ENCODE measurements around the gene P2RX4.

Gene P2RX4

GRCh38 chr12:121182222-121182893 lies 27.6 kb upstream of the P2RX4 start:
- no peak overlapping the region for H3K27ac ChIP-seq
- TF ChIP-seq CTCF (IDR thresholded peaks at IDR 0.05), result no peak
- TF ChIP-seq ZFX (IDR thresholded peaks at IDR 0.05; ENCODE audit: borderline replicate concordance), result no peak

GRCh38 chr12:121184425-121184824 lies 25.5 kb upstream of the P2RX4 start:
- no peak overlapping the region for H3K27ac ChIP-seq
- TF ChIP-seq ZFX (IDR thresholded peaks at IDR 0.05; ENCODE audit: borderline replicate concordance) (no peak), CTCF (IDR thresholded peaks at IDR 0.05) (no peak)

- TF ChIP-seq ZFX (IDR thresholded peaks at IDR 0.05; ENCODE audit: borderline replicate concordance), result no peak
- TF ChIP-seq CTCF (IDR thresholded peaks at IDR 0.05), result no peak
- H3K27ac ChIP-seq, result no peak overlapping the region
Observed at GRCh38 chr12:121184984-121185889, 24.7 kb upstream of the P2RX4 start.

- TF ChIP-seq CTCF (IDR thresholded peaks at IDR 0.05) (no peak), ZFX (IDR thresholded peaks at IDR 0.05; ENCODE audit: borderline replicate concordance) (no peak)
- no peak overlapping the region for H3K27ac ChIP-seq
Observed at GRCh38 chr12:121186826-121187225, 23.1 kb upstream of the P2RX4 start.

- TF ChIP-seq CTCF (IDR thresholded peaks at IDR 0.05) (no peak), ZFX (IDR thresholded peaks at IDR 0.05; ENCODE audit: borderline replicate concordance) (no peak)
- no peak overlapping the region for H3K27ac ChIP-seq
Observed at GRCh38 chr12:121187501-121187900, 22.4 kb upstream of the P2RX4 start.

GRCh38 chr12:121188227-121188626 lies 21.7 kb upstream of the P2RX4 start:
- TF ChIP-seq ZFX (IDR thresholded peaks at IDR 0.05; ENCODE audit: borderline replicate concordance) (no peak), CTCF (IDR thresholded peaks at IDR 0.05) (no peak)
- no peak overlapping the region for H3K27ac ChIP-seq

GRCh38 chr12:121189131-121189530 lies 20.8 kb upstream of the P2RX4 start:
- TF ChIP-seq CTCF (IDR thresholded peaks at IDR 0.05), result no peak
- no peak for TF ChIP-seq ZFX (IDR thresholded peaks at IDR 0.05; ENCODE audit: borderline replicate concordance)
- H3K27ac ChIP-seq, result no peak overlapping the region

All from 22Rv1 (cell line).